COLO829 (cell line): Measurements from ENCODE around the gene CSRNP3.

Experiments used
- DNase-seq: peaks from one replicate; pipeline ENCODE4 v3.0.0; 2012; ENCODE audit warnings: low spot score

Gene CSRNP3

DNA sequence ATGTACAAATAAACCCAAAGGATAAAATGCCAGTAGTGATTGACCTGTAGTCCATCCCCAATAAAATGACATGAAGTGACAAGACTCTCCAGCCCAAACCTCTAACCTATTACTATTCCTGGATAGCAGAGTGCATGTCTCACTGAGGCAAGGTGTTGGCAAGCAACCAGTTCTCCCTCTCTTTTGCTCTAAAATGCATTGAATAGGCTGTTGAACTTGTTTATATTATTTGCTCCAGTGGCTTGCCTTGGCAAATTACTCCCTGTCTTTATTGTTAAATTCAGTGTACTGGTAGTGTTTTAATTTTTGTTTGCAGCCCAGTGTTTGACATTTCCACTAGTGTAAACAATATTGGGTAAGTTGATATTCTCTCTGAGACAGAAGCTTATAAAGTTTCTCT lies 70.5 kb downstream of the CSRNP3 start:
- no peak for DNase-seq

DNA sequence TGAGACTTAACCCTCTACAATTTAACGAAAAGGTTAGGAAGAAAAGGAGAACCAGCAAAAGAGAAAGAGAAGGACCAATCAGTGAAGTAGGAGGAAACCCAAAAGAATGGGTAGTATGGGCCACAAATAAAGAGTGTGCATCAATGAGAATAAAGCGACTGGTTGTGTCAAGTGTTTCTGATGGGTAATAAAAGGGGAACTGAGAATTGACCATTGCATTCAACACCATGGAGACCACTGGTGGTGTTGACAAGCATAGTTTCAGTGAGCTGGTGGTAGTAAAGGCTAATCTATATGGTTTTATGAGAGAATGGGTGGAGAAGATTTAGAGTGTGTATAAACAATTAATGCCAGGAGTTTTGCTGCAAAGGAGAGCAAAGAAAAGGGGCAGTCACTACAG lies 75.4 kb downstream of the CSRNP3 start:
- DNase-seq: no peak

DNA sequence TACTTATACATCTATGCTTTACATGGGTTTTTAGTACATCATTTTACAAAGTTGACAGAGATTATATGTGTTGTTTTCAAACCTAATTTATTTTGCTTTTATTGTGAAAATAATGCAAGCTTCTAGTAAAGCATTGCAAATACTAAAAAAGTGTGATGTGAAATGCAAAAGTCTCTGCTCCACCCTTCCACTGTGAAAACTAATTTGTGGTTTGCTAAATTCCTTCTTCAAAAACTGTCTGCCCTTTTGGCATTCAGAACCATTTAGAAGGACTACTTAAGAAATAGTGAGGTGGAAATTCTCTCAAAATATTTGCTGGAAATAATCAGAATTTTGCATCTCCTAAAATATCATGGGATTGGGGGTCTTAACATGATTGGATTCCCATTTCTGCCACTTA lies 78.4 kb downstream of the CSRNP3 start:
- no peak for DNase-seq

GRCh38 chr2:165549619-165550018 lies 80.1 kb downstream of the CSRNP3 start:
- peak; percentile 9 for DNase-seq

- DNase-seq: no peak
Observed at GRCh38 chr2:165558832-165559231, 89.3 kb downstream of the CSRNP3 start.

DNA sequence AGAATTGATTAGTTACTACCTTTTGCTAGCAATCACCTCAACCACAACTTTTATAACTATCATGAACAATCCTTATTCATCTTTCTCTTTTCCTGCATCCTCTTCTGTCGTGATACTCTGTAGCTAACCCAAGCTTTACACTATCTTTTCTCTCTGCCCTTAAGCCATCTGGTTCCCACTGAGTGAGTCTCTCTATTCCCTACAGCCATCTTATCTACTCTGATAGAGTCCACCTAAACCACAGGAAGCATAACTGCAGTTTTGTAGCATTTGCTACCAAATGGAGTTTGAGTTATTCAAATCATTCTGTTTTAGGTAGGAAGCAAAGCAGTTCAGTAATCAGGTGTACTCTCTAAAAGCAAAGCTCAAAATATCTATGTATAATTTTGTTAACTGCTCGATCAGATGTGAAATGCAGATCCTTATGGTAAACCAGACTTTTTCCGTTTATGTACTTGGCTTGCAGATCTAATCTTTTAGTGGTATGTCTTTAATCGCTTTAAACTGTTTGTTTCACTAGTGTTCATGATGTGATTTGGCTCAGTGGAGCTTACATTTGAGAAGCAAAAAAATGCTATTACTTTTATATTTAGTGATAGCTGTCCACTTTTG lies 91.0 kb downstream of the CSRNP3 start:
- DNase-seq: no peak

DNA sequence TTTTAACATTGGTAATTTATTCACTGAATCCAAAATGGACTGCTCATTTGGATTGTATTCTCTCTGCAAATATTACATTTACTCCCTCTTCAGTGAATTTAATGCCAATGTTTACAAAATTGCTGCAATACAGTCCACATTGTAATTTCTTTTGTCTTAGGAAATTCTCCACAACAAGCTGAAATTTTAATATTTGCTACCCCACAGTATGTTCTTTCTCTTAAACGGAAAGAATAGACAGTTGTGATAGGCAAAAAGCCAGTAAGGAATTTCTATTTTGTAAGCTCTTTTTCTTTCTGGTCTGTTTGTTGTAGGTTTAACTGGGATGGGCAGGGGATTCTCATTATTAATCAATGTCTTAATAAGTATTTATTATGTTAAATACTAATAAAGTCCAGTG lies 92.0 kb downstream of the CSRNP3 start:
- no peak for DNase-seq

- no peak for DNase-seq
Observed at GRCh38 chr2:165562233-165562632, 92.7 kb downstream of the CSRNP3 start.

GRCh38 chr2:165563468-165564225 lies 94.1 kb downstream of the CSRNP3 start:
- DNase-seq: no peak

DNA sequence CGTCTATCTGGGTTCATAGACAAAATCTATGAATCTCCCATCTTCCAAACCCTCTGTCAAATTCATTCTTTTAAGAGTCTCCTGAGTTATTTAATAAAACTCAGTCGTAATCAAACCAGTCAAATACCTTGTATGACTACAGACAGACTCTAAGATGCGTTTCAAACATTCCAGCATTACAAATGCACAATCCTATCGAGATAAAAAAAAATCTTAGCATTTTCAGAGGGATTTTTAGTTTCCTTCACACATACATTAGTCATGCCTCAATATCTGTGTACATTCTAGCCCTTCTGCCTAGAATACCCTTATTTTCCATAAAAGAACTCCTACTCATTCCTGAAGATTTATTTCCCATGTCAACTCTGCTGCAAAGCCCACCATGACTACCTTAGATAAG lies 96.5 kb downstream of the CSRNP3 start:
- no peak for DNase-seq

GRCh38 chr2:165567273-165567672 lies 97.8 kb downstream of the CSRNP3 start:
- DNase-seq: no peak

DNA sequence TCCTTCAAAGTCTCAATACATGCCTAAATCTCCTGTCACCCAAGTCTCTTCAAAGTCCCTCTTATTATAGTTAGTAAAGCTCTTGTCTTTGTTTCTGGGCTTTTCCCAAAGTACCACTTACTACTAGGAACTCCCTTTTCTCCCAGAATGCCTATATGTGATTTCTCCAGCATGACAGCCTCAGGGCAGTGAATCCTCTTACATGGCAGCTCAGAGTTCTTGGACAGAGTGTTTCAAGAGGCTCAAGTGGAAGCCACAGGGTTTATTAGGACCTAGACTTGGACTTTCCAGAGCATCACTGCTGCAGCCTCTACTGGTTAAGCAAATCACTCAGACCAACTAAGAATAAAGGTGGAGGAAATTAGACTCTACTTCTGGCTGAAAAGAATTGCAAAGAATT lies 98.9 kb downstream of the CSRNP3 start:
- no peak for DNase-seq

DNA sequence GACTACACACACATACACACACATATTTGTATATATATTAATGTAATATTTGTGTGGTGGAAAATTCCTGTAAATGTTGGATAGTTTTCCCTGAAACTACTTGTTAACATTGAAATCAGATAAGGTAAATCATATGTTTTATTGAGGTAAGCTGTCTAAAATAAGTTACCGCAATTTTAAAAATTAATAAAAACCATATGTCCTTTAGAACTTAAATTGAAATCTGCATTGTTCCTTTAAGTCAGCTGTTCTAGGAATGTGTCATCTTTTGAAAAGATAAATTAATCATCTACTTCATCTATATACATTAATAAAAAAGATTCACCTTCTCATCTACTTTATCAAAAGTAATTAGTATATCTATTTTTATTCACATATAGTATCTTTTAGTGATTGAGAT lies 102.0 kb downstream of the CSRNP3 start:
- no peak for DNase-seq

- DNase-seq: no peak
Observed at GRCh38 chr2:165572151-165572550, 102.7 kb downstream of the CSRNP3 start.

DNA sequence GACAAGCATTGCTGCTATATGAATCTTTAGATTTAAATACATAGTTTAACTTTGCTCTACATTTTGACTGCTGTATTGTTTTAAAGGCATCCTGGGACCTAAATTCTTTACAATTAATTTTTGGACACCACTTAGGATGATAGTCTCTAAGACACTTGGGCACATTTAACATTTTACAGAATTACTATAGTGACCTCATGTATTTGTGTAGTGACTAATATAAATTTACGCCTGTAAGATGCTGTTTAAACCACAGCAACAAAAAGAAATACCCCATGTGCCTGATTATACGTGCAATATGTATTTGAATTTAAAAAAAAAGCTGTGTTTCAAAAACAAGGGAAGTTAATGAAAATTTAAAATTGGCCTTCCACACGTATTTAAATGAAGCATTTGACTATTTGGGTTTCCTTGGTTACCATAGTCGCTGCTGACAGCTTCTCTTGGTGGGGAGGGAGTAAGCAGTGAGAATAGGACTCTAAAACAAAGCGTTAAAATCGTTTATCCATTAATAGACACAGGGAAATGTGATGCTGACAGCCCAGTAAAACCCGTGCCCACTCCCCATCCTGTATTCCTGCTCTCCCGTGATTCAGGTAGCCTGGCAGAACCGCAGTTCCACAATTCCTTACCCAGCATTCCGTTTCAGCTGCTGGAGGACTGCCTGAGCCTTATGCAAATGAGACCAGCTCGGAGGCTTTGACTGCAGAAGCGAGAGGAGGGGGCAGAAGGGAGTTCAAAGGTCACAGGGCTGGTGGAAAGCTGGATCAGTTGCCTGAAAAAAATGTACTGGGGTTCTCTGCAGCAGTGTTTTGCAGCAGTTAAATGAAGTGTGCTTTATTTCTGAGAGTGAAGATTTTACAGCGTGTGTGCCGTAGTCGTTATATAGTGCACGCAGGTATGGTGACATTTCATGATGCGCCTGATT lies 104.3 kb downstream of the CSRNP3 start:
- DNase-seq: no peak

DNA sequence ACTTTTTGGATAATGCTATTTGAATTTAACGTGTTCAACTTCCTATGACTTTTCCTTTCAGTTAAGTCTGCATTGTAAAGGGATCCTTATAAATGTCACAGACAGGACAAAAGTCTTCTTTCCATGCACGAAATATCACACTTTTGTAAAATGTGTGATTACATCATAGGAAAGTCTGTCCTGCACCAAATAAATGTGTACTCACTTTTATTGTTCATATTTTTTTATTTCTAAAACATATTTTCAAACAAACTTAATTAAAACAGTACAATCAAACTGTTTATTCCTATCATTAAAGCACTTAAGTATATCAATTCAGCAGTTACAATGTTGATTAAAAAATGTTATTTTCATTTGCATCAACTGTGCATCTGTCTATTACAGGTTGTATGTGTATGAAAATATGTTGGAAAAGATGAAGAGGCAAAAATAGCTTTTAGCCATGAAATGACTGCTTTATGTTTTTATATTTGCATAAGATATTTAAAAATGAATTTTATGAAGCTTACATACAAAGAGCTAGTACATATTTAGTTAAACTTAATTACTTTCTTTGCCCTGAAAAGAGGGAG lies 105.6 kb downstream of the CSRNP3 start:
- DNase-seq: no peak

- peak; percentile 8 for DNase-seq
Observed at GRCh38 chr2:165576409-165577154, 107.1 kb downstream of the CSRNP3 start.

DNA sequence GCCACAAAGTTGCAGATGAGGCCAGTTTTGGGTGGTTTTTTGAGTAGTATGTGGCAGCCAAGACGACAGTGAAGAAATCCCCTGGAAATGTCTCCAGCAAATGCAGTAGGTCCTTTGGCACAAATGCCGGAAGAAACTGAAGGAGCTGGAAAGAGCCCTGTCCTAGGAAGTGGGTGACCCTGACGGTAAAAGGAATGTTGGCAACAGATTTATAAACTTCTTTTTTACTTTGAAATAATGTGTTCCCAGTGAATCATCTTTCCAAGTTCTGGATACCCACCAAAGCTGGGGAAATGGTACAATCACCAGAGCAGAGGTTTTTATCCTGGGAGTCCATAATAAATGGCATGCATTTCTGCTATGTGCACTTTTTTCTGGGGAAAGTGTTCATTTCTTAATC lies 112.9 kb downstream of the CSRNP3 start:
- DNase-seq: no peak

DNA sequence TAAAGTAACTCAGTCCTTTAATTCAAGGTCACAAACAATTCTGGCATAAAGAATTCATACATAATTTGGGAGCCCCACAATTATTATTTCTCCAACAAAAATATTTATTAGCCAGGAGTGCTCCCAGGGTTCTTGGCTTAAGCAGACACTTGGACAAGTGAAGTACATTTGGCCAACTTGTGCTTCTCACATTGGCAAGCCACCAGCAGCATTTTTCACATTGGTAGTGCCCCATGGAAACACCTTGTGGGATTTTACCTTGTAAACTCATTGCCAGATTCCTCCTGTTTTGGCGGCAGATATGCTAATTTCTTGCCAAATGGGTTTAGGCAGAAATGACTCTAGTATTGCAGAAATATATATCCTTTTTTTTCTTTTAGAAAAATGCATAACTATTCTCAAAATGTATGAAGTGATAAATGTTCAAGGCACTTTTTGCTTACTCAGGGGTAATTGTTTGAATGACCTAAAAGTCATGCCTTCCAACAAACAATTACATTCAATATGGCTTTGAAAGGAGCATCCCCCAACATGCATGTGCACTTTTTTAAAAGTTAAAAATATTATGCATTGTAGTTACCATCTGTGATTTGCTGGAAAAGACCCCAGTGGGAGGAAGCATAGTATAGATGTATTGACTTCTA lies 113.5 kb downstream of the CSRNP3 start:
- DNase-seq: no peak

DNA sequence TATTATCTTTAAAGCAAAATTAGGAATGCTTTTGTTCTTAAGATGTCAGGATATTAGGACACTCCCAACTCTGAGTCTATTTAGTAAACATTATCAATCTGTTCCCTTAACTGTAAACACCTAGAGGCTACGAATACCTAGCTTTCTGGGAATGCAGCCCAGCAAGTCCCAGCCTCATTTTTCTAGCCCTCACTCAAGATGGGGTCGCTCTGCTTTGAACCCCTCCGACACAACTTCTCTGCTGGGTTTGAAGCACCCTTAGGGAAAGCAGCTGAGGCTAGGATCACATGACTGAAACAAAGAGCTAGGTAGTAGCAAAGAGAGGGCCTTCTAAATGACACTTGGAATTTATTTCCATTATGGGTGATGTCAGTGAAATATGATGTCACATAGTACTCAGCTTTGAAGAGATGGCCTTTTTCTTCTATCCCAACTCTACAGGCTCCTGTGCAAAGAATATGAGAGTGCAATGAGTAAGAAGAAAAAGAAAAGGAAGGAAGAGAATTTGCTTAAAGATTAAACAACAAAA lies 114.7 kb downstream of the CSRNP3 start:
- no peak for DNase-seq

DNA sequence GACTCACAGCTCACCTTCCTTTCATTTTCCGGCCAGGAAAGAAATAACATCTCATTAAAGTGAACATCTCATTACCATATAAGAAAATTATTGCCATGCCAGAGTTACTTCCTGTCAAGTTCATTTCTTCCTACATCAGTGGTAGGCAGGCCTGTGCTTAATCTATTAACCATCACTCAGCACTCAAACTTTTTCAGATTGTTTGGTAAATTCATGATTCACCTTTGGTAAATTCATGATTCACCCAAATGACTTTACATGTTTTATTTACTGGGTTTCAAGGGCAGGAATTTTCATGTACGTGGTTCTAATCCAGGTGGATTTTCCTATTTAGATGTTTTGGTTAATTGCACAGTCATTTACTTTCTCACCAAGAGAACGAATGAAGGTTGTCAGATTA lies 116.5 kb downstream of the CSRNP3 start:
- no peak for DNase-seq
